Stomach (tissue), 4 donors: ENCODE results near the gene LNX1.

ENCODE experiments used
- CTCF ChIP-seq, 7 experiments: fragments of 450-650 bp in 4 of 7; fragments of 200-600 bp in 3 of 7; sonication (generic) in 3 of 7; IDR thresholded peaks; one replicate each; pipeline ENCODE4 v1.5.1; 2016 to 2019; ENCODE audit warnings: antibody characterized with exemption in 7 of 7, control low read depth in 2 of 7, mild to moderate bottlenecking in 1 of 7
- POLR2AphosphoS5 ChIP-seq, 3 donors: sonication (generic); formaldehyde crosslinking; IDR thresholded peaks; one replicate each; pipeline ENCODE4 v1.6.1; 2016; ENCODE audit warnings: antibody characterized with exemption in 3 of 3

GRCh38 chr4:53614591-53614990 lies 23.3 kb upstream of the LNX1 start:
- TF ChIP-seq CTCF (IDR thresholded peaks at IDR 0.05) (peak in 2 of 7 experiments; percentile 17 to 38), POLR2AphosphoS5 (IDR thresholded peaks at IDR 0.05) (no peak)
